HG03060 (cell line): ENCODE measurements around the gene SCN4B.

Experiments used
- ATAC-seq: cut with Tn5 transposase; IDR thresholded peaks from one replicate; pipeline ENCODE4 v1.9.1; 2021; ENCODE audit warnings: low read depth, moderate number of reproducible peaks; ENCODE audit not compliant: unreplicated experiment

Gene SCN4B

DNA sequence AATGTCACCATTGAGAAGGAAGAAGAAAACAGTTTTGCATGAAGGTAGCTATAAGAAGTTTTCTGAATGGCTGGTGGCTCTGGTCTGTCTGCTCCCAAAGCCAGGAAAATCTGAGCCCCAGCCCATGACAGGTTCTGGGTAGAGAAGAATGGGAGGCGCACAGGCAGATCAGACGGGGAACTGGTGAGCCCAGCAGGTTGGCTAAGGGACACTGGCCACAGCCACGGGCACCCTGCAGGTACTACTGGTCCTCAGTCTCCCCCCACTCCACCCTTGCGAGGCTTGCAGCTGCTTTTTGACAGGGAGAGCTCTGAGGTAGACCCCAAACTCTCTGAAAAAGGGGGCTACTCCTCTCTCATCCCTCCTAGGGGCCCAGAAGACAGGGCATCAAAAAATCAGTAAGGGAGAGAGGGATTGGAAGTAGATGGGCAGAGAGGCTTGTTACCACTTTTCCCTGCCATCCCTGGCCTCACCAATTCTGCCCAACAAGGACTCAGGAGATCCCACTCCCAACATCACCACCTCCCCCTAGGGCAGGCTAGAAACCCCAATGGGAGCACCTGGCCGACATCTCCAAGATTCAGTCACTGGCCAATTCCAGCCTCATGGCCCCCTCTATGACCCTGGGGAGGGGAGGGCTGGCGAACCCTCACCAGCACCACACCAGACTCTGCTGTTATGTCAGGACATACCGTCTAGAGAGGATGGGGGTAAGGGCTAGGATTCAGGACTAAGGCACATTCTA lies 17.4 kb downstream of the SCN4B start:
- ATAC-seq: no peak

DNA sequence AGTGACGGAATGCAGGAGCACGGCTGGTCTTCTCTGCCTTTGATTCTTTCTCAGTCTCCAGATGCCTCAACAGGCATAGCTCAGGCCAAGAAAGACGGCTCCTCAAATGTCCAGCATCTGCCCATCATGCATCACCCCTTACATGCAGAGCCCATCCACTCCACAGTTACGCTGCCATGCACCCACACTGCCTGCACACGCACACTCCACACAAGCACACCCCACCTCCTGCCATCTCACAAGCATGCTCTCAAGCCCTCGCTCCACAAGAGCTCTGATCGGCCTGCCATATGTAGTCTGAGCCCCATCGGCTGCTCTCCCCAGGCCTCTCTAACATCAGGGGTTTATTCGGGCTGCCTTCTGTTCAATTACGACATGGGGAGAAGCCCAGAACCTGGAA lies 18.8 kb downstream of the SCN4B start:
- no peak for ATAC-seq

DNA sequence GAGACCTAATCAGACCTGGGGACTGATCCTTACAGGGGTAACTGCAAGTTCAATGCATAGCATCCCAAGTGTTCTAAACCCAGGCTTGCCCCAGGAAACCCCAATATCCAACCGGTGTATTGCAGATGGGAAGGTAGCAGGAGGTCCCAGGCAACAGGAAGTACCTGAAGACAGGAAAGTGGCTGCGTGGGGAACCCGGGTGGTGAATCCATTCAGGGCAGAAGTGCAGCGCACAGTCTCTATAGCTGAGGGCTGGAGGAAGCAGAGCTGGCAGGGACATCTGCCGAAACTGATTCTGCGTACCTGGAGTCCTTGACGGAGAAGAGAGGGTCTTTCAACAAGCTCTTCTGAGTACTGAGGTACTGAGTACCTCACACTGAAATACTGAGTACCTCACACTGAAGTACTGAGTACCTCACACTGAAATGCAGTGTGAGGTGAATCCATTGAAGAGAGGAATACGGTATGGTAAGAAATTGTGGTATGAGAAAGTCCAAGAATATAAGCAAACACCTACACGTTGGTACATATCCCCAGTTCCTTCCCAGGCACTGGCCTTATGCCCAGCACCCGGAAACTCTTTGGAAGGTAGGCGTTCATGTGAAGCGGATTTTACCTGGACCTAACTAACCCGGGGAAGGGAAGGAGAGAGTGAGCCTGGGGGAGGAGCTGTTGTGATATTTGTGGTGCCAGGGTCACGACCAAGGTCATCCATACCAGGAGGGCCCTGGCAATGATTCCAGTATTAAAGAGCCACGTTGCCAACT lies 20.1 kb downstream of the SCN4B start:
- ATAC-seq: no peak

DNA sequence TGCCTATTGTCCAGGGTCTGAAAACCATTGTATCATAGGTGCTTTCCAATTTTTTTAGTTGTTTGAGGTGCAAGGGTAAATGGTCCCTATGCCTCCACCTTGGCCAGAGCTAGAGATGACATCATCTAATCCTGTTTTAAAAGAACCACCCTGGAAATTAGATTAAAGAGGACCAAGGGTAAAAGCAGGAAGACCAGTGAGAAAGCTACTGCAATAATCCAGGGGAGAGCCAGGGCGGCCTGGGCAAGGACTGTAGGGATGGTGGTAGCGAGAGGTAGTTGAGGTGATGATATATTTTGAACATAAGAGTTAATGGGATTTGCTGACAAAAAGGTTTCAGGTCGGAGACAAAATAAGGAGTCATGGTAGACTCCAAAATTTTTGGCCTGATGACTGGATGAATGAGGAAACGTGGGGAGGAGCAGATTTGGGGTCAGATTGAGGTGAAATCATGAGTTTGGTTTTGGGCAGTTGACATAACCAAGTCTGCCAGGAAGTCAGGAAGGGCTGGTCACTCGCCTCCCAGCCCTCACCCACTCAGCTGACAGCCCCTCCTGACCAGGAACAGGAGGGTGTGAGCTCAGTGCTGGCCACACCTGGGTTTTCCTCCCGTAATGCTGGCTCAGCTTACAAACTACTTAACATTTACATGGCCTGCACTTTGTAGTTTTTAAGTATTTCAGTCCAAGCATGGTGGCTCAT lies 23.0 kb downstream of the SCN4B start:
- ATAC-seq: no peak

DNA sequence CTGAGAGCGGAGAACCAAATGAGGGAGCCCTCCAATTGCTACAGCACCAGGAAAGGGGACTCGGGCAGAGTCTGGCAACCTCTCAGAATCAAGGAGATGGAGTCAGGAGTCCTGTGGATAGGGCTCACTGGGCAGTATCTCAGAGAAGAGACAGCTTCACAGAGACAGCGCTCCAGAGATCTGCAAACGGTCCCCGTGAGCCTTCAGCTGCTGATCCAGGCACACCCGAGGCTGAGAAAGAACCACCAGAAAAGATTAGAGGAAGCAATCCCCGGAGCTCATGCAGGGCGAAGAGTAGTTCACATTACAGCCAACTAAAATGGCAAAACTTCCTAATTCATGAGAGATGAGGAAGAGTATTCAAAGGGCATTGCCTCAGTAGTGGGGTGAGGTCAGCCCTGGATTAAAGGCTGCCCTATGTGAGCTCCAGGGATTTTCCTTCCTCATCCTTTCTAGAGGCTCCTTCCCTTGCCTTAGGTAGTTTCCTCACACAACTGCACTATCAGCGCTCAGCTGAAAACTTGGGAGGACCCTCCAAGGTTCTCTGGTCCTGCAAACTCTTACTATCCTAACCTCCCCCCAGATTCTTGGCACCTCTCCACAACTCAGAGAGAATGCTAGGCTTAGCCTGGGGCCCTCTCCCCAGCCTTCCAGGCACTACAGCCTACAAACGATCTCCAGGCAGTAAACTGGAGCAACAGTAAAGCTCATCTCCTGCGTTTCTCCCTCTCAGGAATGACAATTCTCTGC lies 23.7 kb downstream of the SCN4B start:
- ATAC-seq: no peak

DNA sequence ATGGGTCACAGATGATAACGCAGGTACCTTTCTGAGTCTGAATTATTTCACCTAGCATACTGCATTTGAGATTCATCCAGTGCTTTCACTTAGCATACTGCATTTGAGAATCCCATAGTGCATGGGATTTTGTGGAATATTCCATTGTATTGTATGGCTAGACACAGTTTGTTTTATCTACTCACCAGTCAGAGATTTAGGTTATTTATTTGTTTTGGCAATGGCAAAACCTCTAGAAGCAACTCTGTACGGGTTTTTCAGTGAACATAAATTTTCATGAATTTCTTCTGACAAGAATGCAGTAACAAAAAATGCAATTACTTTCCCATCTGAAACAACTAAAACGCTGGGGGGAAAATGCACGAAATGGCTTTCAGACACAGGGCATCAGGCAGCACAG lies 24.3 kb downstream of the SCN4B start:
- no peak for ATAC-seq

DNA sequence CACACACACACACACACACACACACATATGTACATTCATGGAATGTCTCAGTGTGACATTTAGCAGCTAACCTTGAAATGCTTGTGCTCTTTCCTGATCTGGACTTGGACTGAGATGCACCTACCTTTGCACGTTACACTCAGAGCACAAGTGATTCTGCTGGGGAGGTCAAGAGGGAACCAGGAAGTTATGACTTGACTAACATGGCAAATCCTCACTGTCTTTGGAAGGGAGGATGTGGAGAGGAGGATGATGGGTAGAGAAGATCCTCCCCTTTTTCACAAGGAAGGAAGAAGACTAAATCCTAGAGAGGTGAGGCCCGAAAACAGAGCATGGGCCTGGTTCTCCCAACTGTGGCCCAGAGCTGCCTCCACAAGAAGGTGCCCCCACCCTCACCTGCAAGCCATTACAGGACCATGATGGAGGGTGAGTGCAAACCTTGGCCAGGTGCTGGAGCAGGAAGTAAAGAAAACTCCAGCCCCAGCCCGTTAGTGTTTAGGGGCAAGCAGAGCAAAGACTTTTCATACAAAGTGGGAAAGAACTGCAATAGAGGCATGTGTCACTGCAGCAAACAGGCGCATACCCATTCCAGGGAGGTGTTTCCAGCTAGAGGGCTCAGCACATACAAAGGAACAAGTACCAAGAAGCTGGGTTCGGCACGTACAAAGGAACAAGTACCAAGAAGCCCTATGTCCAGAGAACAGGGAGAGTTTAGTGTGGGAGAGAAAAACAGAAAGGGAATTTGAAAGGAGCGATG lies 26.4 kb downstream of the SCN4B start:
- no peak for ATAC-seq

DNA sequence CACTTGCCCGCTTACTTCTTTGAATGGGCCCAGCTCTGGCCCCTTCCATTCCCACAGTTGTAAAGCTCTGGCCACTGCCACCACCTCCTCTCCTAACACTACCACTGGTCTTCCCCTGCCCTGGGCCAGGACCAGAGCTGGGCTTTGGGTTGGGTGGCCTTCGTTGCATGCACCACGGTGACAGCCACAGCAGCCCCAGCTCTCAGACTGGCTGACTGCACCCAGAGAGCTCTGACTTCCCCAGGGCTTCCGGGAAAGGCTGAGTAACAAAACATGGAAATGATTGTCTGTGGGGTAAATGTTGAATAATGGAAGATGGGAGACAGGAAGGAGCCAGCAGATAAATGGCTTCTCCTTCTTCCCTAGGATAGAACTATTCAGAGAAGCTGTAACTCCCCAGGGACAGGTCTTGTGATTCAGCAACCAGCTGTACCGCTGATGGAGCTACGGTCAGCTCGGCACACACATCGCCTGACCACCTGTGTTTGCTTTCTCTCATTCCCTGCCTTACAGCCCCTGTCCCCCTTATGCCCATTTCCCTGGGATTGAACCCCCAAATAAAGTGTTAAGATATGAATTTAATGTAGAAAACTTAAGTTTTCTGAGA lies 27.6 kb downstream of the SCN4B start:
- no peak for ATAC-seq

DNA sequence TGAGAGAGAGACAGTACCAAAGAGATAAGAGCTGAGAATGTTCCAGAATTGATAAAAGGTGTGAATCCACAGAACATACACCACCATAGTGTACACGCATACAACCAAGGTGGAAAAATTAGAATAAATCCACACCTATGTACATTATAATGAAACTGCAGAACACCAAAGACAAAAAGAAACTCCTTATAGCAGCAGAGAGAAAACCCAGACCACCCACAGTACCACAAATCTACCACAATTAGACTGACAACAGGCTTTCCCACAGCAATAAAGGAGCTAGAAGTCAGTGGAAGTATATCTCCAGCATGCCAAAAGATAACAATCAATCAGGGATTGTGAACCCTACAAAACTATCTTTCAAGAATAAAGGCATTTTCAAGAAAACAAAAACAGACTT lies 31.8 kb downstream of the SCN4B start:
- ATAC-seq: no peak

DNA sequence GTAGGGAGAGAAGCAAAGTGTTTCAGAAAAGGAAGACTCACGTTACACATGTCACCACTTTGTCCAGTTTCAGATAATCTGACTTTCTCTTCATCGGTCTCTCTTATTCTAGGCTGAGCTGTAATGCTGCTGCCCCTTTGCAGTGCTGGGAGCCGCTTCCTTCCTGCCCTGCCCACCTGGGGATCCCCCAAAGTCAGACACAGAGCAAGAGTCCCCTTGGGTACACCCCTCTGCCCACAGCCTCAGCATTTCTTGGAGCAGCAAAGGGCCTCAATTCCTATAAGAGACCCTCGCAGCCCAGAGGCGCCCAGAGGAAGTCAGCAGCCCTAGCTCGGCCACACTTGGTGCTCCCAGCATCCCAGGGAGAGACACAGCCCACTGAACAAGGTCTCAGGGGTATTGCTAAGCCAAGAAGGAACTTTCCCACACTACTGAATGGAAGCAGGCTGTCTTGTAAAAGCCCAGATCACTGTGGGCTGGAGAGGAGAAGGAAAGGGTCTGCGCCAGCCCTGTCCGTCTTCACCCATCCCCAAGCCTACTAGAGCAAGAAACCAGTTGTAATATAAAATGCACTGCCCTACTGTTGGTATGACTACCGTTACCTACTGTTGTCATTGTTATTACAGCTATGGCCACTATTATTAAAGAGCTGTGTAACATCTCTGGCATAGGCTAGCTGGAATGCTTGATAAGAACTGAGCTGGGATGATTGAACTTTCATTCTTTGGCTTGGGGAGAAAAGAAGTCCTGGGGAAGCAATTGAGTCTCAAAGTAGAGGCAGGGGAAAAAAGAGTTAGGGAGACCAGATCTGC lies 34.6 kb downstream of the SCN4B start:
- ATAC-seq: no peak

DNA sequence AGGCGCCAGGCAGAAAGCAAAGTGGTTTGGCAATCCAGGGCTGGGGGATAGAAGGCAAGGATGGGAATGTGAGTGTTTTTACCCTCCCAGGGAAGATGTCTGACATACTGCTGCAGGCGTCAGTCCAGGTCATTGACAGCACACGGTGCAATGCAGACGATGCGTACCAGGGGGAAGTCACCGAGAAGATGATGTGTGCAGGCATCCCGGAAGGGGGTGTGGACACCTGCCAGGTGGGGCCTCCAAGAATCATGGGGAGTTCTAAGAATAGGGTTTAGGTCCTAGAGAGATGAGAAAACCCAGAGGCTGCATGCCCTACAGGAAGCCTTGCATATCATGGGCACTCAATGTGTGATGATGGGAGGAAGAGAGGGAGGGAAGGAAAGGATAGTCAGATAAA lies 37.6 kb downstream of the SCN4B start:
- ATAC-seq: no peak

DNA sequence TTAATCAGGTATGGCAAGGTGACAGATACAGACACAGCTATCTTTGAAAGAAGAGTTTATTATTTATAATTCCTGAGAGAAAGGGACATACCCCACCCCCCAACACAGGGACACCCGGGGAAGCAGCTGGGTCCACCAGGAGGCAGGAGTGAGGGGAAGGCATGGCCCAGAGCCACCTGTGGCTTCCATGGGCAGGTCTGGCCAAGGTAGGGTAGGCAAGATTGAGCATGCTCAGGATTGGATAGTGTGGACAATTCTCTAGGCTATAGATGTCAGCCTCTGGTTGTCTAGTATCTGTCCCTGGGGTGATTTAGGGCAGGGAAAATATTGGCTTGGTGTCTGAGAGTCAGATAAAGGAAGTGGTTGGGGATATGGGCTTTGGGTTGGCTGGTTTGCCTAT lies 38.4 kb downstream of the SCN4B start:
- ATAC-seq: no peak

DNA sequence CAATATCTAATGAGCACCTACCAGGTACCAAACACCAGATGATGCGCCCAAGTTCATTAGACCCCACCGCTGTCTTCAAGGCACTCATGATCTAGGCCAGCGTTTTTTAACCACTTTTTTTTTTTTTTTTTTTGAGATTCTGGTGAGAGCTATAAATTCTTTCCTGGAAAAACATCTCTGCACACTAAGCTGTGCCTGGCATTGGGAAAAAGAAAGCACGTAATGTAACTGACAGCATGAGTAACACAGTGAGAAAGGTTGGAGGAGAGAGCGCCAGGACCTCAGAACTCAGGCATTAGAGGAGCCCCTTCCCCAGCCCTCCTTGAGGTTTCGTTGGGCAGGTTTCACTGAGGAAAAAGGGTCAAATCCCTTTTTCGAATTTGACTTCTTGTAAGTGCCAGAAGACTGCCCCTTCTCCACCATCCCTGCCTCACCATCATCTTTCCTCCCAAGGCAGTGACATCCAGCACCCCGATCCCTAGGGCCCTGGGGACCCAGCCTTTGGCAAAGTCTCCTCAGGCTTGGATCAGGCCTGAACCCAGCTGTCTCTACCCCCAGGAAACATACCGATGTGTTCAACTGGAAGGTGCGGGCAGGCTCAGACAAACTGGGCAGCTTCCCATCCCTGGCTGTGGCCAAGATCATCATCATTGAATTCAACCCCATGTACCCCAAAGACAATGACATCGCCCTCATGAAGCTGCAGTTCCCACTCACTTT lies 39.8 kb downstream of the SCN4B start:
- no peak for ATAC-seq

DNA sequence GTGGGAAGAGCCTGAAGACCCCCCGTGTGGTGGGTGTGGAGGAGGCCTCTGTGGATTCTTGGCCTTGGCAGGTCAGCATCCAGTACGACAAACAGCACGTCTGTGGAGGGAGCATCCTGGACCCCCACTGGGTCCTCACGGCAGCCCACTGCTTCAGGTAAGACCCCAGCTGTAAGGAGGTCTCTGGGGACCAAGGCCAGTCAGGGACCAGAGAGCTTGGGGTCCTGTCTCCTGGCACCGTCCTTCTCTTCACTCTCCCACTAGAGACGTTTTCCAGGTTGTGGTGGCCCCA lies 40.9 kb downstream of the SCN4B start:
- no peak for ATAC-seq

DNA sequence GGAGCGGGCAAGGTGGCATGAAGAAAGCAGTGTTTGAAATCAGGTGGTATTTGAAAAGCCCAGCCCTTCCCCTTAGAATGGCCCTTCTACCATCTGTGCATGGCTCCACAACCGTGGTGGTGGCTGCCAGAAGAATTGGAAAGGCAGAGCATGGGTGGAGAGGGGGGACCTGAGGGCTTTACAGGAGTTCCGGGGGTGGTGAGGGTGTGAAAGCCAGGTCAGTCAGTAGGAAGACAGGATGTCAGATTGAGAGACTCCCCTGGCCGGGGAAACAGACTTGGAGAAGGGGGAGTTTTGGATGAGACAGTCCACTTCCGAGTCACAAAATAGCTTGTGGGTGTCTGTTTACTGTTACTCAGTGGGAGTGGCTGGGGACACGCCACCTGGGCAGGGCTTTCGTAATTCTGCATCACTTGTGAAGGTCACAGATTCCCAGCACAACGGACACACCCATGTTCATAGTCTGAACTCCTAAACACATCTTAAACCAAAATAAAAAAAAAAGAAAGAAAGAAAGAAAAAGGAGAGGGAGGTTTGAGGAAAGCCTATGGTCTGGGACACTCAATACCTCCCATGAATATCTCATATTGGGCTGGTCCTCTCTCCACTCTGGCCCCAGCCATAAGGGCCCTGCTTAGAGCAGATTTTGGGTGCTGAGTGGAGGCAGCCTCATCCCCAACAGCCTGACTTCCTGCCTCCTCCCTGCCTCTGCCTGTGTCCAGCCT lies 41.4 kb downstream of the SCN4B start:
- no peak for ATAC-seq

DNA sequence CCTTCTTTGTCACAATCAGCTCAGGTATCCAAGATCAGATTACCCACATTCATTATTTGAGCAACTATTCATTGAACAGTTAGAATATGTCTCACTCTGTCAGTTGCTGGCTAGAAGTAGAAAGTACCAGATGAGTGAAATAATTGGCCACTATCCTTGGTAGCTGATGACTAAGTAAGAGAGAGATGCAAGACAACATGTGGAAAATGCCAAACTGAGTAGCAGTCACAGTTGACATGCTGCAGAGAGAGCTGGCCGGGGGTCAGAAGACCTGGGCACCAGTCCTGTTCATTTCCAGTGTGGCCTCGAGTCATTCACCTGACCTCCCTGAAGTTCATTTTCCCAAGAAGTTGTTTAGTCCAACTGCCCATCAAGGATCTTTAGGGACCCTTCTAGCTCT lies 43.4 kb downstream of the SCN4B start:
- ATAC-seq: no peak

DNA sequence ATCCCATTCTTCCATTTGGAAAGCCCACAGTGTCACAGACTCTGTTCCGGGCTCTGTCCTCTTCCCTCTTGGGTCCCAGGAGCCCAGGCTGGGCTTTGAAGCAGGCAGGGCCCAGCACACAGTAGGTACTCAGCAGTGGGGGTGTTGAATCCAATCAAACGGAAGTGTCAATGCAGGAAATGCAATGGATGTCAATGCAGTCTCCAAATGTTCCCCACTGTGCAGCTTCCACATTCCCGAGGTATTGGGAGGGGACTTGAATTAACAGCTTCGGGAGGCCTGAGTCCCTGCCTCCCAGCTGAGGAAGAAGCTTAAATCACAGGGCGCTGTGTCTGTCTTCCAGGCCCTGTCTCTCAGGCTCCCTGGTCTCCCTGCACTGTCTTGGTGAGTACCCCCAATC lies 44.1 kb downstream of the SCN4B start:
- ATAC-seq: no peak

DNA sequence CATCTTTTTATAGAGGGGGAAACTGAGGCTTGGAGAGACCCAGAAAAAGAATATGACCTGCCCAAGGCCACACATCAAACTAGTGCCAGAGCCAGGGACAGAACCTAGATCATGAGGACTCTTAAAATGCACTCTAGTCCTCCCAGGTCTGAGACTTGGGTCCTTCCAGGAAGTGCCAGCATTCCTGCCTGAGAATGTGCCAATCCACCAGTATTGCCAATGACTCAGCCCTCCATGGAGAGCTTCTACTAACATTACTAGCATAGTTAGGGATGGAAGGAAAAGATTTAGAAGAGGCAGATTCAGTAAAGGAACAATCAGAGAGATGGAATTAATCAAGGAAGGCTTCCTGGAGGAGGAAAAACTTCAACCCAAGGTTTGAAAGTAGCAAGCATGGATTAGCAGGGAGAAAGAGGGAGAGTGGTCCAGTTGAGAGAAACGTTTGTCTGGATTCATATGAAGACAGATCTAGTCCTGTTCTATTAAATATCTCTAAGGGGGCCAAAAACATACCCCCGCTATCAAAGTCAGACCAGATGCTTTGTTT lies 45.8 kb downstream of the SCN4B start:
- no peak for ATAC-seq
